Endothelial cell of umbilical vein (primary cell): ENCODE measurements around the gene SYNJ2BP. TPM values are rescaled to one million over a fixed set of nuclear protein-coding genes. Genes with fewer than 3 reads are reported as not detected.

Experiments
- BruUV-seq: library from RNA; stranded (reverse); fragments of 400-500 nt; replicated peaks from 2 replicates; lab custom pipeline; 2021; lab: Mats Ljungman, UMichigan
- CTCF ChIA-PET: fragments of 300-600, 350-600 bp; sonication (Branson Sonifier 250); formaldehyde crosslinking; loops from one replicate; lab custom pipeline; 2021; ENCODE audit warnings: antibody characterized with exemption, inconsistent platforms; lab: Charles Lee
- POLR2A ChIA-PET: fragments of 300-600, 350-600 bp; sonication (Branson Sonifier 250); formaldehyde crosslinking; loops from one replicate; lab custom pipeline; 2021; ENCODE audit warnings: antibody characterized with exemption, inconsistent platforms; lab: Charles Lee
- DNase-seq: peaks from one replicate; pipeline ENCODE4 v3.0.0-alpha.2; 2011; ENCODE audit warnings: low read depth, low spot score
- FAIRE-seq: peaks from 2 replicates; lab custom pipeline; 2011; peaks lifted over from hg19 to GRCh38; lab: Jason Lieb, UNC
- H2AFZ ChIP-seq: 2 replicates; pipeline ENCODE4 v1.6.0; 2012; ENCODE audit warnings: low read depth, low read length, control low read depth, inconsistent platforms
- H3K27ac ChIP-seq: 2 replicates; pipeline ENCODE4 v1.5.1; 2011; ENCODE audit warnings: low read depth, mild to moderate bottlenecking, control low read depth, low read length, moderate library complexity; ENCODE audit not compliant: insufficient read depth
- H3K27me3 ChIP-seq, 2 experiments: 2 replicates each; pipeline versions ENCODE4 v1.6.0 to v1.6.1; 2011; ENCODE audit warnings: low read length in 2 of 2, mixed read lengths in 1 of 2; ENCODE audit not compliant: control insufficient read depth in 2 of 2, insufficient read depth in 2 of 2
- H3K36me3 ChIP-seq, 2 experiments: 2 replicates in 1 of 2; 3 replicates in 1 of 2; pipeline ENCODE4 v1.5.1; 2011; ENCODE audit warnings: low read length in 2 of 2, mild to moderate bottlenecking in 1 of 2, moderate library complexity in 1 of 2; ENCODE audit not compliant: control insufficient read depth in 2 of 2, insufficient read depth in 2 of 2; ENCODE audit errors: extremely low read depth in 1 of 2
- H3K4me1 ChIP-seq: 3 replicates; pipeline ENCODE4 v1.5.1; 2011; ENCODE audit warnings: mild to moderate bottlenecking, low read length; ENCODE audit not compliant: control insufficient read depth, insufficient read depth; ENCODE audit errors: extremely low read depth
- H3K4me2 ChIP-seq: 2 replicates; pipeline ENCODE4 v1.6.1; 2011; ENCODE audit warnings: low read length, control low read depth, mixed read lengths; ENCODE audit not compliant: insufficient read depth
- H3K4me3 ChIP-seq, 3 experiments: fragments of 200-600 bp in 1 of 3; sonication (generic), shearing (Covaris generic) in 1 of 3; replicated peaks in 1 of 3; 2 replicates each; pipeline ENCODE4 v1.5.1; 2011 to 2016; ENCODE audit warnings: control low read depth in 3 of 3, low read length in 3 of 3, mild to moderate bottlenecking in 2 of 3, inconsistent platforms in 1 of 3, low read depth in 1 of 3, moderate library complexity in 1 of 3; ENCODE audit not compliant: insufficient read depth in 1 of 3
- H3K79me2 ChIP-seq: 2 replicates; pipeline ENCODE4 v1.6.0; 2012; ENCODE audit warnings: low read length, inconsistent platforms; ENCODE audit not compliant: control insufficient read depth, insufficient read depth
- H3K9ac ChIP-seq: replicated peaks from 2 replicates; pipeline ENCODE3; 2011; ENCODE audit warnings: low read length, control low read depth; ENCODE audit not compliant: insufficient read depth; ENCODE audit errors: extremely low read depth
- H3K9me1 ChIP-seq: replicated peaks from 3 replicates; pipeline ENCODE4 v1.6.0; 2011; ENCODE audit warnings: mild to moderate bottlenecking, low read length; ENCODE audit not compliant: control insufficient read depth, insufficient read depth; ENCODE audit errors: extremely low read depth
- H3K9me3 ChIP-seq: replicated peaks from 2 replicates; pipeline ENCODE4 v1.5.1; 2012; ENCODE audit warnings: low read length, inconsistent platforms; ENCODE audit not compliant: control insufficient read depth, insufficient read depth
- H4K20me1 ChIP-seq: replicated peaks from 2 replicates; pipeline ENCODE3; 2011; ENCODE audit warnings: mild to moderate bottlenecking, low read length; ENCODE audit not compliant: control insufficient read depth, insufficient read depth; ENCODE audit errors: extremely low read depth
- CTCF ChIP-seq, 2 donors: IDR thresholded peaks; 1 replicate in 1 of 2; 2 replicates in 1 of 2; pipeline ENCODE4 v1.5.1; 2011; ENCODE audit warnings: low read length in 2 of 2, mild to moderate bottlenecking in 2 of 2, moderate library complexity in 2 of 2, control low read depth in 1 of 2, inconsistent platforms in 1 of 2, low read depth in 1 of 2; ENCODE audit not compliant: insufficient read depth in 1 of 2; ENCODE audit errors: extremely low read depth in 1 of 2
- EZH2 ChIP-seq: IDR thresholded peaks from 2 replicates; pipeline ENCODE4 v1.6.1; 2012; ENCODE audit warnings: borderline replicate concordance, low read depth, mild to moderate bottlenecking, moderate library complexity, low read length, inconsistent platforms; ENCODE audit not compliant: severe bottlenecking
- FOS ChIP-seq: IDR thresholded peaks from 2 replicates; pipeline ENCODE4 v1.6.1; 2011; ENCODE audit warnings: mild to moderate bottlenecking, low read length, moderate library complexity, borderline replicate concordance; ENCODE audit not compliant: insufficient read depth
- GATA2 ChIP-seq: IDR thresholded peaks from 2 replicates; pipeline ENCODE4 v1.7.0; 2011; ENCODE audit warnings: low read depth, mild to moderate bottlenecking, moderate library complexity, mixed read lengths, low read length; ENCODE audit not compliant: insufficient read length, insufficient read depth
- JUN ChIP-seq: IDR thresholded peaks from 2 replicates; pipeline ENCODE4 v1.6.1; 2011; ENCODE audit warnings: borderline replicate concordance, low read depth; ENCODE audit not compliant: insufficient read length, insufficient read depth
- MAX ChIP-seq: IDR thresholded peaks from 2 replicates; pipeline ENCODE4 v1.6.1; 2011; ENCODE audit not compliant: insufficient read depth, insufficient read length
- MYC ChIP-seq: IDR thresholded peaks from one replicate; pipeline ENCODE4 v1.6.1; 2011; ENCODE audit warnings: mild to moderate bottlenecking, low read depth, low read length
- POLR2A ChIP-seq: IDR thresholded peaks from 2 replicates; pipeline ENCODE4 v1.6.1; 2012; ENCODE audit warnings: low read depth, mild to moderate bottlenecking, control low read depth, low read length
- POLR2AphosphoS5 ChIP-seq: IDR thresholded peaks from 2 replicates; pipeline ENCODE4 v1.6.1; 2012; ENCODE audit warnings: low read depth, mild to moderate bottlenecking, control low read depth, low read length, moderate library complexity; ENCODE audit not compliant: insufficient read depth
- dilution Hi-C: fragments of 300-500 bp; cut with MboI; formaldehyde crosslinking; loops from one replicate; pipeline ENCODE4 v1.15.0; 2019; ENCODE audit warnings: low sequenced_read_pairs; ENCODE audit not compliant: extremely low pct_ligation_motif_present
- intact Hi-C: fragments of 100-400 bp; cut with micrococcal nuclease; formaldehyde crosslinking; loops from one replicate; pipeline ENCODE4 v1.10.0; 2022
- polyA plus RNA-seq, 4 experiments: library from polyadenylated mRNA; depleted of rRNA in 3 of 4; stranded (reverse) in 3 of 4; unstranded in 1 of 4; fragments of >200 nt; gene quantifications; 2 replicates each; pipeline versions ENCODE4 v1.2.1 to v1.2.3, GENCODE V29; 2011 to 2012; ENCODE audit warnings: missing spikeins in 1 of 4
- total RNA-seq: library from RNA; stranded (reverse); gene quantifications from 2 replicates; pipeline ENCODE4 v1.2.3, GENCODE V29; 2021

SYNJ2BP gene
- total and polyA plus RNA-seq, 2 donors (not counting 3 experiments of a cell fraction or from before 2014, with no cell fraction given), result 13.1 to 26.9 TPM

- H3K4me3 ChIP-seq, result no peak overlapping the region
- no peak overlapping the region for H2AFZ ChIP-seq
- H3K27ac ChIP-seq, result no peak overlapping the region
- H3K9me3 ChIP-seq, result no peaks in the 10 kb centered on the region
- DNase-seq (no peak), FAIRE-seq (no peak)
- no peaks in the 10 kb centered on the region for H3K27me3 ChIP-seq
- TF ChIP-seq EZH2 (no peak), FOS (no peak), MAX (no peak), JUN (no peak), MYC (no peak), CTCF (IDR thresholded peaks at IDR 0.05; ENCODE audit: extremely low read depth in 1 of 2, insufficient read depth in 1 of 2, low read depth in 1 of 2, low read length in 2 of 2) (no peak), GATA2 (no peak), POLR2A (no peak), POLR2AphosphoS5 (no peak)
- intact Hi-C loops, result no loop called here
- no peaks in the 10 kb centered on the region for H4K20me1 ChIP-seq
- no peaks in the 10 kb centered on the region for H3K4me1 ChIP-seq
- dilution Hi-C loops, result no loop called here
- no peak overlapping the region for H3K9ac ChIP-seq
- no peak overlapping the region for H3K4me2 ChIP-seq
- no peaks in the 10 kb centered on the region for H3K36me3 ChIP-seq
- no TSS peak for BruUV-seq
- no peaks in the 10 kb centered on the region for H3K79me2 ChIP-seq
- H3K9me1 ChIP-seq, result no peaks in the 10 kb centered on the region
- ChIA-PET CTCF (interaction anchor here (1.1 kb wide), 1 partner anchor 19 kb away, joined by 3 read pairs; no protein-coding TSS in a partner anchor), POLR2A (no interaction called here)
Observed at GRCh38 chr14:70397746-70398145, 19.1 kb downstream of the SYNJ2BP start.
